ENCODE data around the gene BRINP2.

DNA sequence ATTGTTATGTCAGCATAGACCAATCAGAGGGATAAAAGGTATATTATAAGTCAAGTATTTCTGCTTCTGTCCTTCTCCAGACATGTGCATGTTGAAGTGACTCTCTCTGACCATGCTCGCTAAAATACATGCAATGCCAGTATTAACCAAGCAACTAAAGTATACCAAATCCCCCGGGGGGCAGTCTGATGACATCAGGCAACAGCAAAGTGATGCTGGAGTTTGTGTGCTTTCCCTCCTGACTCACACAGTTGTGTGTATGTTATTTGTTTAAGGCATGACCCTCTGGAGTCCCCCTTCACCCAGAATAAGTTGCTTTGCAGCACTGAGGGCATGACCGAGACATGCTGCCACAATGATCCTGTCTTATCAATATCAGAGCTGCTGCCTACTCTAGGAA lies 2.1 kb downstream of the BRINP2 start:
- TF ChIP-seq, protein P1, sequence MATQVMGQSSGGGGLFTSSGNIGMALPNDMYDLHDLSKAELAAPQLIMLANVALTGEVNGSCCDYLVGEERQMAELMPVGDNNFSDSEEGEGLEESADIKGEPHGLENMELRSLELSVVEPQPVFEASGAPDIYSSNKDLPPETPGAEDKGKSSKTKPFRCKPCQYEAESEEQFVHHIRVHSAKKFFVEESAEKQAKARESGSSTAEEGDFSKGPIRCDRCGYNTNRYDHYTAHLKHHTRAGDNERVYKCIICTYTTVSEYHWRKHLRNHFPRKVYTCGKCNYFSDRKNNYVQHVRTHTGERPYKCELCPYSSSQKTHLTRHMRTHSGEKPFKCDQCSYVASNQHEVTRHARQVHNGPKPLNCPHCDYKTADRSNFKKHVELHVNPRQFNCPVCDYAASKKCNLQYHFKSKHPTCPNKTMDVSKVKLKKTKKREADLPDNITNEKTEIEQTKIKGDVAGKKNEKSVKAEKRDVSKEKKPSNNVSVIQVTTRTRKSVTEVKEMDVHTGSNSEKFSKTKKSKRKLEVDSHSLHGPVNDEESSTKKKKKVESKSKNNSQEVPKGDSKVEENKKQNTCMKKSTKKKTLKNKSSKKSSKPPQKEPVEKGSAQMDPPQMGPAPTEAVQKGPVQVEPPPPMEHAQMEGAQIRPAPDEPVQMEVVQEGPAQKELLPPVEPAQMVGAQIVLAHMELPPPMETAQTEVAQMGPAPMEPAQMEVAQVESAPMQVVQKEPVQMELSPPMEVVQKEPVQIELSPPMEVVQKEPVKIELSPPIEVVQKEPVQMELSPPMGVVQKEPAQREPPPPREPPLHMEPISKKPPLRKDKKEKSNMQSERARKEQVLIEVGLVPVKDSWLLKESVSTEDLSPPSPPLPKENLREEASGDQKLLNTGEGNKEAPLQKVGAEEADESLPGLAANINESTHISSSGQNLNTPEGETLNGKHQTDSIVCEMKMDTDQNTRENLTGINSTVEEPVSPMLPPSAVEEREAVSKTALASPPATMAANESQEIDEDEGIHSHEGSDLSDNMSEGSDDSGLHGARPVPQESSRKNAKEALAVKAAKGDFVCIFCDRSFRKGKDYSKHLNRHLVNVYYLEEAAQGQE (IDR thresholded peaks at IDR 0.05), result no peak
- no peak for TF ChIP-seq CEBPB (IDR thresholded peaks at IDR 0.05)
- TF ChIP-seq, protein P2, sequence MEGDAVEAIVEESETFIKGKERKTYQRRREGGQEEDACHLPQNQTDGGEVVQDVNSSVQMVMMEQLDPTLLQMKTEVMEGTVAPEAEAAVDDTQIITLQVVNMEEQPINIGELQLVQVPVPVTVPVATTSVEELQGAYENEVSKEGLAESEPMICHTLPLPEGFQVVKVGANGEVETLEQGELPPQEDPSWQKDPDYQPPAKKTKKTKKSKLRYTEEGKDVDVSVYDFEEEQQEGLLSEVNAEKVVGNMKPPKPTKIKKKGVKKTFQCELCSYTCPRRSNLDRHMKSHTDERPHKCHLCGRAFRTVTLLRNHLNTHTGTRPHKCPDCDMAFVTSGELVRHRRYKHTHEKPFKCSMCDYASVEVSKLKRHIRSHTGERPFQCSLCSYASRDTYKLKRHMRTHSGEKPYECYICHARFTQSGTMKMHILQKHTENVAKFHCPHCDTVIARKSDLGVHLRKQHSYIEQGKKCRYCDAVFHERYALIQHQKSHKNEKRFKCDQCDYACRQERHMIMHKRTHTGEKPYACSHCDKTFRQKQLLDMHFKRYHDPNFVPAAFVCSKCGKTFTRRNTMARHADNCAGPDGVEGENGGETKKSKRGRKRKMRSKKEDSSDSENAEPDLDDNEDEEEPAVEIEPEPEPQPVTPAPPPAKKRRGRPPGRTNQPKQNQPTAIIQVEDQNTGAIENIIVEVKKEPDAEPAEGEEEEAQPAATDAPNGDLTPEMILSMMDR (IDR thresholded peaks at IDR 0.05), result no peak
- no peak for TF ChIP-seq EP300 (IDR thresholded peaks at IDR 0.05)

Measured in A549 (cell line).